Peyer's patch (tissue), 4 donors: ENCODE measurements around the gene TMEM178B.

Experiments
- CTCF ChIP-seq, 6 experiments: fragments of 450-650 bp in 4 of 6; fragments of 200-600 bp in 2 of 6; sonication (generic) in 1 of 6; IDR thresholded peaks; one replicate each; pipeline ENCODE4 v1.5.1; 2017 to 2019; ENCODE audit warnings: antibody characterized with exemption in 6 of 6, mild to moderate bottlenecking in 3 of 6, moderate library complexity in 1 of 6
- POLR2A ChIP-seq, 2 donors: fragments of 450-650 bp; IDR thresholded peaks; one replicate each; pipeline ENCODE4 v1.5.1; 2017; ENCODE audit warnings: antibody characterized with exemption in 2 of 2, mild to moderate bottlenecking in 2 of 2, moderate library complexity in 2 of 2

GRCh38 chr7:141348728-141349127 is 274.9 kb downstream of the TMEM178B start:
- TF ChIP-seq CTCF (IDR thresholded peaks at IDR 0.05) = no peak
- TF ChIP-seq POLR2A (IDR thresholded peaks at IDR 0.05) = no peak
